IPS DF 19.7 (cell line): ENCODE measurements around the gene FAM47E.
"Not testable (repeated sequence)": the region's sequence is repeated elsewhere in the genome, so short reads cannot be mapped to it uniquely, and the experiment has no call there.

Experiments
- DNase-seq: peaks from one replicate; pipeline ENCODE4 v3.0.0-alpha.2; 2013; ENCODE audit warnings: low read depth, low spot score

Gene FAM47E

GRCh38 chr4:76226418-76226817 lies 25.1 kb upstream of the FAM47E start:
- no peak for DNase-seq

GRCh38 chr4:76232681-76233080 lies 18.8 kb upstream of the FAM47E start:
- DNase-seq: no peak

GRCh38 chr4:76233083-76233482 lies 18.4 kb upstream of the FAM47E start:
- DNase-seq: no peak

- DNase-seq: no peak
Measured at GRCh38 chr4:76233529-76233928, 18.0 kb upstream of the FAM47E start.

DNA sequence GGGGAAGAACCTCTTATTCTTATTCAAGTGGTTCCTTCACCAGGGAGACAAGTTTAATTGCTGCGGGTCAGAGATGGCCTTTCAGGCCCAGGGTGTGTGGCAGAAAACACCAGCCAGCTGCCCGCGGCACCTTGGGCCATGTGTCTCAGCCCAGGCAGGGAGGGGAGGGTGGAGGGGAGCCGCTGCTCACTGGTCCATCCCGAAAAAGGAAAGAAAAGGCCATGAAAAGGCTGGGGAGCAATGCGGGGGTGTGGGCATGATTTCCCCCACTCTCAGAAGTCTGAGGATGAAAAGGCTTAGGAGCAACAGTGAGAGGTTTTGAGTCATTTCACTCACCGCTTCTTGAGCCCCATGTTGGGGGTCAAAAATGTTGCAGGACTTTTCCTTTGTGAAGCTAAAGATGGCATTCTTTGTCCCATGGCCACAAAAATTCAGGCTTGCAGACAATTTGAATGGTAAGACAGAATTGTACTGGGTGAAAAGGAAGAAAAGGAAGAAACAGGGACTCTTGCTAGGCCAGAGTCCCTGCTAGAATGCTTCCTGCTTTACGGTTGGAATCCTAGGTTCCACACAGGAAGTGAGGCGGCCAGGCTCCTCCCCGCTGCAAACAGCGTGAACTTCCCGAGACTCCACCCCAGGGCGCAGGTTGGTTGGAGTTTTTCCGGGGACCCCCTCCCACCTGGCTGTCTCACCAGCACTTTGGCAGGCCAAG lies 17.4 kb upstream of the FAM47E start:
- DNase-seq: peak; percentile 23

DNA sequence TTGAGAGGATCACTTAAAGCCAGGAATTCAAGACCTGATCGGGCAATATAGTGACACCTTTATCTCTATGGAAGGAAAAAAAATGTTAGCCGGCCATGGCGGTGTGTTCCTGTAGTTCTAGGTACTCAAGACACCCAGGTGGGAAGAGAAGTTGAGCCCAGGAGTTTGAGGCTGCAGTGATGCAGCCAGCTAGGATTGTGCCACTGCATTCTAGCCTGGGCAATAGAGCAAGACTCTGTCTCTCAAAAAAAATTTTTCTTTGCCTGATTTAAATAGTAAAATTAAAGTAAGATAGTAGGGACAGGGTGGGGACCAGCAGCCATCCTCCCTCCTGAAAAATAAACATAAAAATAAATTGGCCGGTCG lies 16.9 kb upstream of the FAM47E start:
- DNase-seq: no peak

DNA sequence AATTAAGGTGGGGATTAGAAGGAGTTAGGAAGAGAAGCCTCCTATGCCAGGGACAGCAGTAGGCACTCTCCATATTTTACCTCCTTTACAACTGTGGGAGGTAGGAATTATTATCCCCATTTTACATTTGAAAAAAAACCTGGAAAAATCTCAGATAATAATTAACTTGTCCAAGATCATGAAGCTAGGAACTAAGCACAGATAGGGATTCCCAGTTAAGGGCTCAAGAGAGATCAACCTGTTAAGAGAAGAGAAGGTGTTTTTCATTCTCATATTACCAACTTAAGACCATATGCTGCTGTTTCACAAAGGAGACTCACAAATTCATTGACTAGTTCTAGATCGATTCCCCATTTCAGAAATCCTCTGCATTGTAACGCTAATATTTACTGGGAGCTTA lies 16.1 kb upstream of the FAM47E start:
- no peak for DNase-seq

- DNase-seq: no peak
Measured at GRCh38 chr4:76235915-76236314, 15.6 kb upstream of the FAM47E start.

- DNase-seq: no peak
Measured at GRCh38 chr4:76238236-76238635, 13.3 kb upstream of the FAM47E start.

DNA sequence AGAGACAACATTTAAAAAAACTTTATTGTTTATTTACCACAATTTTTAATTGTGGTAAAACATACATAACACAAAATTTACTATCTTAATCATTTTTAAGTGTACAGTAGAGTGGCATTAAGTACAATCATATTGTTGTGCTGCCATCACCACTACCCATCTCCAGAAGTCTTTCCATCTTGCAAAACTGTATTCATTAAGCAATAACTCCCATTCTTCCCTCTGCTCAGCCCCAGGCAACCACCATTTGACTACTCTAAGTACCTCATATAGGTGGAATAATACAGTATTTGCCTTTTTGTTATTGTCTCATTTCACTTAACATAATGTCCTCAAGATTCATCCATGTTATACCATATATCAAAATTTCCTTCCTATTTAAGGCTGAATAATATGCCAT lies 12.8 kb upstream of the FAM47E start:
- DNase-seq: no peak

- DNase-seq: no peak
Measured at GRCh38 chr4:76240236-76240635, 11.3 kb upstream of the FAM47E start.

GRCh38 chr4:76243877-76244276 lies 7.6 kb upstream of the FAM47E start:
- DNase-seq: not testable (repeated sequence)

DNA sequence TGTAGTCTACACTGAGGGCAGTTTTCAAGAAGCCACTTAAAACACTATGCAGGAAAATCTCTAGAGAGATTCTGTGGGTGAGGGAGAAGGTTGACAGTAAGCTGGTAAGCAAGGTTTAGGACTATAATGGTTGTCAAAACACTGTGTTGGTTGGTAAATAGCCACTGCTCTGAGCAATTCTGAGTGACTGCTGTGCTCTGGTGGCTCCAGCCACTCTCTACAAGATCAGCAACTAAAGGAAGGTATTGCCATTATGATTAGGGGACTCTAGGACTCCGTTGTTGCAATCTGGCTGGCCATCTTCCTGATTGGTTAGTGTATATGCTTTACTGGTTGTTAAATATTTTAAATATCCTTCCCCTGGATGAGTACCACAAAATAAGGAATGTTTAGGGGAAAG lies 5.5 kb upstream of the FAM47E start:
- DNase-seq: no peak

- no peak for DNase-seq
Measured at GRCh38 chr4:76246852-76247251, 4.7 kb upstream of the FAM47E start.

GRCh38 chr4:76250962-76251361 lies 559 bp upstream of the FAM47E start:
- no peak for DNase-seq

GRCh38 chr4:76252271-76252653 lies 741 bp downstream of the FAM47E start:
- no peak for DNase-seq

- no peak for DNase-seq
Measured at GRCh38 chr4:76253511-76253910, 2.0 kb downstream of the FAM47E start.

DNA sequence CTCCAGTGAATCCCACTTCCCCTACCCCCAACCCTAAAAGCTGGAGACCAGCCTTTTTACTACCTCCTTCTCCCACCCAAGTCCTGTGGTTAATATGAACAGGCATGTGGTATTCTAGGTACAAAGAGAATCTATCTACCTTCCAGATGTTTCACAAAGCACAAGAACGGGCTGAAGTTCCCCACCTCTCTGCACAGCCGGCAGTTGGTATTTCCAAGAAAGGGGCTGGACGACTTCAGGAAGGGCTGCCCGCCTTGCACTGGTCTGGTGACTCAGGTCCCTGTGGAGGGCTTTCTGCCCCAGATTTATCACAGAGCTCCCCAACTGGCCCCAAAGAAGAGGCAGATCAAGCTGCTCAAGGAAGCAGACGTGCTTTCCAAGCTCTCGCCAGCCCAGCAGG lies 4.5 kb downstream of the FAM47E start:
- DNase-seq: no peak

GRCh38 chr4:76256968-76257367 lies 5.4 kb downstream of the FAM47E start:
- DNase-seq: no peak

- DNase-seq: no peak
Measured at GRCh38 chr4:76257824-76258223, 6.3 kb downstream of the FAM47E start.

DNA sequence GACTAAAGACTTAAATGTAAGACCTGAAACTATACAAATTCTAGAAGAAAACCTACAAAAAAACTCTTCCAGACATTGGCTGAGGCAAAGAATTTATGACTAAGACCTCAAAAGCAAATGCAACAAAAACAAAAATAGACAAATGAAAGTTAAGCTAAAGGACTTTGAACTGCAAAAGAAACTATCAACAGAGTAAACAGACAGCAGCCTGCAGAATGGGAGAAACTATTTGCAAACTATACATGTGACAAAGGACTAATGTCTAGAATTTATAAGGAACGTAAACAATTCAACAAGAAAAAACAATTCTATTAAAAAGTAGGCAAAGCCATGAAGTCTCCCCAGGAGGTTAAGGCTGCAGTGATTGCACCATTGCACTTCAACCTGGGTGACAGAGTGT lies 9.1 kb downstream of the FAM47E start:
- DNase-seq: no peak

- no peak for DNase-seq
Measured at GRCh38 chr4:76265631-76266218, 14.2 kb downstream of the FAM47E start.

- no peak for DNase-seq
Measured at GRCh38 chr4:76266627-76267026, 15.1 kb downstream of the FAM47E start.

GRCh38 chr4:76267811-76268210 lies 16.3 kb downstream of the FAM47E start:
- DNase-seq: no peak
